Endothelial cell of umbilical vein (primary cell): ENCODE data around the gene SLC25A21. TPM values are rescaled to one million over a fixed set of nuclear protein-coding genes. Genes with fewer than 3 reads are reported as not detected.

ENCODE experiments used
- BruUV-seq: library from RNA; stranded (reverse); fragments of 400-500 nt; replicated peaks from 2 replicates; lab custom pipeline; 2021; lab: Mats Ljungman, UMichigan
- CTCF ChIA-PET: fragments of 300-600, 350-600 bp; sonication (Branson Sonifier 250); formaldehyde crosslinking; loops from one replicate; lab custom pipeline; 2021; ENCODE audit warnings: antibody characterized with exemption, inconsistent platforms; lab: Charles Lee
- POLR2A ChIA-PET: fragments of 300-600, 350-600 bp; sonication (Branson Sonifier 250); formaldehyde crosslinking; loops from one replicate; lab custom pipeline; 2021; ENCODE audit warnings: antibody characterized with exemption, inconsistent platforms; lab: Charles Lee
- DNase-seq: peaks from one replicate; pipeline ENCODE4 v3.0.0-alpha.2; 2011; ENCODE audit warnings: low read depth, low spot score
- FAIRE-seq: peaks from 2 replicates; lab custom pipeline; 2011; peaks lifted over from hg19 to GRCh38; lab: Jason Lieb, UNC
- H2AFZ ChIP-seq: 2 replicates; pipeline ENCODE4 v1.6.0; 2012; ENCODE audit warnings: low read depth, low read length, control low read depth, inconsistent platforms
- H3K27ac ChIP-seq: 2 replicates; pipeline ENCODE4 v1.5.1; 2011; ENCODE audit warnings: low read depth, mild to moderate bottlenecking, control low read depth, low read length, moderate library complexity; ENCODE audit not compliant: insufficient read depth
- H3K27me3 ChIP-seq, 2 experiments: 2 replicates each; pipeline versions ENCODE4 v1.6.0 to v1.6.1; 2011; ENCODE audit warnings: low read length in 2 of 2, mixed read lengths in 1 of 2; ENCODE audit not compliant: control insufficient read depth in 2 of 2, insufficient read depth in 2 of 2
- H3K36me3 ChIP-seq, 2 experiments: 2 replicates in 1 of 2; 3 replicates in 1 of 2; pipeline ENCODE4 v1.5.1; 2011; ENCODE audit warnings: low read length in 2 of 2, mild to moderate bottlenecking in 1 of 2, moderate library complexity in 1 of 2; ENCODE audit not compliant: control insufficient read depth in 2 of 2, insufficient read depth in 2 of 2; ENCODE audit errors: extremely low read depth in 1 of 2
- H3K4me1 ChIP-seq: 3 replicates; pipeline ENCODE4 v1.5.1; 2011; ENCODE audit warnings: mild to moderate bottlenecking, low read length; ENCODE audit not compliant: control insufficient read depth, insufficient read depth; ENCODE audit errors: extremely low read depth
- H3K4me2 ChIP-seq: 2 replicates; pipeline ENCODE4 v1.6.1; 2011; ENCODE audit warnings: low read length, control low read depth, mixed read lengths; ENCODE audit not compliant: insufficient read depth
- H3K4me3 ChIP-seq, 3 experiments: fragments of 200-600 bp in 1 of 3; sonication (generic), shearing (Covaris generic) in 1 of 3; replicated peaks in 1 of 3; 2 replicates each; pipeline ENCODE4 v1.5.1; 2011 to 2016; ENCODE audit warnings: control low read depth in 3 of 3, low read length in 3 of 3, mild to moderate bottlenecking in 2 of 3, inconsistent platforms in 1 of 3, low read depth in 1 of 3, moderate library complexity in 1 of 3; ENCODE audit not compliant: insufficient read depth in 1 of 3
- H3K79me2 ChIP-seq: 2 replicates; pipeline ENCODE4 v1.6.0; 2012; ENCODE audit warnings: low read length, inconsistent platforms; ENCODE audit not compliant: control insufficient read depth, insufficient read depth
- H3K9ac ChIP-seq: replicated peaks from 2 replicates; pipeline ENCODE3; 2011; ENCODE audit warnings: low read length, control low read depth; ENCODE audit not compliant: insufficient read depth; ENCODE audit errors: extremely low read depth
- H3K9me1 ChIP-seq: replicated peaks from 3 replicates; pipeline ENCODE4 v1.6.0; 2011; ENCODE audit warnings: mild to moderate bottlenecking, low read length; ENCODE audit not compliant: control insufficient read depth, insufficient read depth; ENCODE audit errors: extremely low read depth
- H3K9me3 ChIP-seq: replicated peaks from 2 replicates; pipeline ENCODE4 v1.5.1; 2012; ENCODE audit warnings: low read length, inconsistent platforms; ENCODE audit not compliant: control insufficient read depth, insufficient read depth
- H4K20me1 ChIP-seq: replicated peaks from 2 replicates; pipeline ENCODE3; 2011; ENCODE audit warnings: mild to moderate bottlenecking, low read length; ENCODE audit not compliant: control insufficient read depth, insufficient read depth; ENCODE audit errors: extremely low read depth
- CTCF ChIP-seq, 2 donors: IDR thresholded peaks; 1 replicate in 1 of 2; 2 replicates in 1 of 2; pipeline ENCODE4 v1.5.1; 2011; ENCODE audit warnings: low read length in 2 of 2, mild to moderate bottlenecking in 2 of 2, moderate library complexity in 2 of 2, control low read depth in 1 of 2, inconsistent platforms in 1 of 2, low read depth in 1 of 2; ENCODE audit not compliant: insufficient read depth in 1 of 2; ENCODE audit errors: extremely low read depth in 1 of 2
- EZH2 ChIP-seq: IDR thresholded peaks from 2 replicates; pipeline ENCODE4 v1.6.1; 2012; ENCODE audit warnings: borderline replicate concordance, low read depth, mild to moderate bottlenecking, moderate library complexity, low read length, inconsistent platforms; ENCODE audit not compliant: severe bottlenecking
- FOS ChIP-seq: IDR thresholded peaks from 2 replicates; pipeline ENCODE4 v1.6.1; 2011; ENCODE audit warnings: mild to moderate bottlenecking, low read length, moderate library complexity, borderline replicate concordance; ENCODE audit not compliant: insufficient read depth
- GATA2 ChIP-seq: IDR thresholded peaks from 2 replicates; pipeline ENCODE4 v1.7.0; 2011; ENCODE audit warnings: low read depth, mild to moderate bottlenecking, moderate library complexity, mixed read lengths, low read length; ENCODE audit not compliant: insufficient read length, insufficient read depth
- JUN ChIP-seq: IDR thresholded peaks from 2 replicates; pipeline ENCODE4 v1.6.1; 2011; ENCODE audit warnings: borderline replicate concordance, low read depth; ENCODE audit not compliant: insufficient read length, insufficient read depth
- MAX ChIP-seq: IDR thresholded peaks from 2 replicates; pipeline ENCODE4 v1.6.1; 2011; ENCODE audit not compliant: insufficient read depth, insufficient read length
- MYC ChIP-seq: IDR thresholded peaks from one replicate; pipeline ENCODE4 v1.6.1; 2011; ENCODE audit warnings: mild to moderate bottlenecking, low read depth, low read length
- POLR2A ChIP-seq: IDR thresholded peaks from 2 replicates; pipeline ENCODE4 v1.6.1; 2012; ENCODE audit warnings: low read depth, mild to moderate bottlenecking, control low read depth, low read length
- POLR2AphosphoS5 ChIP-seq: IDR thresholded peaks from 2 replicates; pipeline ENCODE4 v1.6.1; 2012; ENCODE audit warnings: low read depth, mild to moderate bottlenecking, control low read depth, low read length, moderate library complexity; ENCODE audit not compliant: insufficient read depth
- dilution Hi-C: fragments of 300-500 bp; cut with MboI; formaldehyde crosslinking; loops from one replicate; pipeline ENCODE4 v1.15.0; 2019; ENCODE audit warnings: low sequenced_read_pairs; ENCODE audit not compliant: extremely low pct_ligation_motif_present
- intact Hi-C: fragments of 100-400 bp; cut with micrococcal nuclease; formaldehyde crosslinking; loops from one replicate; pipeline ENCODE4 v1.10.0; 2022
- polyA plus RNA-seq, 4 experiments: library from polyadenylated mRNA; depleted of rRNA in 3 of 4; stranded (reverse) in 3 of 4; unstranded in 1 of 4; fragments of >200 nt; gene quantifications; 2 replicates each; pipeline versions ENCODE4 v1.2.1 to v1.2.3, GENCODE V29; 2011 to 2012; ENCODE audit warnings: missing spikeins in 1 of 4
- total RNA-seq: library from RNA; stranded (reverse); gene quantifications from 2 replicates; pipeline ENCODE4 v1.2.3, GENCODE V29; 2021

Gene SLC25A21
- total and polyA plus RNA-seq, 2 donors (not counting 3 experiments of a cell fraction or from before 2014, with no cell fraction given) = 0.98 to 1.4 TPM

GRCh38 chr14:36948157-36948859 lies 224.1 kb downstream of the SLC25A21 start:
- H3K4me2 ChIP-seq = no peak overlapping the region

More at GRCh38 chr14:36948157-36948859, 224.1 kb downstream of the SLC25A21 start:
- Histone ChIP-seq H2AFZ (no peak overlapping the region), H3K27me3 (no peaks in the 10 kb centered on the region), H3K4me1 (no peaks in the 10 kb centered on the region), H3K4me3 (no peak overlapping the region), H4K20me1 (no peaks in the 10 kb centered on the region), H3K36me3 (no peaks in the 10 kb centered on the region), H3K27ac (no peak overlapping the region), H3K9me1 (no peaks in the 10 kb centered on the region), H3K79me2 (no peaks in the 10 kb centered on the region), H3K9me3 (no peaks in the 10 kb centered on the region), H3K9ac (no peak overlapping the region)
- TF ChIP-seq POLR2AphosphoS5 (no peak), CTCF (IDR thresholded peaks at IDR 0.05; ENCODE audit: extremely low read depth in 1 of 2, insufficient read depth in 1 of 2, low read depth in 1 of 2, low read length in 2 of 2) (no peak), EZH2 (no peak), FOS (no peak), MYC (no peak), JUN (no peak), POLR2A (no peak), MAX (no peak), GATA2 (no peak)
- dilution Hi-C loops = no loop called here
- ChIA-PET CTCF (no interaction called here), POLR2A (no interaction called here)
- DNase-seq (no peak), FAIRE-seq (no peak)
- no TSS peak for BruUV-seq
- intact Hi-C loops = loop anchor here (10.0 kb wide), 1 partner anchor 56 kb away; no protein-coding TSS in a partner anchor
